Ovary (tissue), 9 donors: Measurements from ENCODE around the gene CCNA2. TPM values are rescaled to one million over a fixed set of nuclear protein-coding genes. Genes with fewer than 3 reads are reported as not detected.

Source experiments
- DNase-seq, 5 donors: peaks; one replicate each; pipeline ENCODE4 v3.0.0-alpha.2; 2019 to 2020
- H3K27ac ChIP-seq, 2 donors: fragments of 200-600 bp; one replicate each; pipeline versions ENCODE4 v1.5.1 to v1.8.0; 2019 to 2022
- H3K27me3 ChIP-seq: fragments of 200-600 bp; one replicate; pipeline ENCODE4 v1.8.0; 2022
- H3K36me3 ChIP-seq: fragments of 200-600 bp; sonication (generic); one replicate; pipeline ENCODE4 v1.5.1; 2019
- H3K4me1 ChIP-seq: one replicate; pipeline ENCODE4 v1.8.1; 2013; ENCODE audit warnings: mild to moderate bottlenecking, moderate library complexity; ENCODE audit not compliant: insufficient read depth
- H3K4me3 ChIP-seq: fragments of 200-600 bp; sonication (generic); one replicate; pipeline ENCODE4 v1.5.1; 2017
- H3K9me3 ChIP-seq, 2 donors: fragments of 200-600 bp in 1 of 2; sonication (generic) in 1 of 2; one replicate each; pipeline versions ENCODE4 v1.5.1 to v1.8.1; 2013 to 2019; ENCODE audit warnings: mild to moderate bottlenecking in 1 of 2, moderate library complexity in 1 of 2
- EP300 ChIP-seq: sonication (generic); formaldehyde crosslinking; IDR thresholded peaks from one replicate; pipeline ENCODE4 v1.6.1; 2017; ENCODE audit warnings: antibody characterized with exemption
- POLR2A ChIP-seq: fragments of 450-650 bp; IDR thresholded peaks from one replicate; pipeline ENCODE4 v1.6.1; 2017; ENCODE audit warnings: antibody characterized with exemption, mild to moderate bottlenecking, moderate library complexity
- WGBS, 3 donors: extraction: QIAGEN DNeasy Blood & Tissue Kit in 1 of 3; methylation state at CpG; one replicate each; pipeline versions ENCODE4 v1.1.5 to v1.1.7; 2013 to 2017; 5-methylcytosine and 5-hydroxymethylcytosine counted together
- intact Hi-C, 4 donors: fragments of 100-400 bp; cut with DNase I; formaldehyde crosslinking; loops; one replicate each; pipeline versions ENCODE4 v1.11.0 to v1.15.1; 2022 to 2023
- polyA plus RNA-seq, 2 donors: library from polyadenylated mRNA; stranded (reverse); fragments of 200-250 nt in 1 of 2; fragments of 350-450 nt in 1 of 2; fragmentation: Illumina TruSeq in 1 of 2; extraction: RNeasy Lipid Tissue Mini Kit (QIAGEN cat#74804) in 1 of 2; gene quantifications; one replicate each; pipeline ENCODE4 v1.2.3, GENCODE V29; 2013 to 2014
- total RNA-seq, 7 donors: library from RNA; depleted of rRNA in 2 of 7; stranded (reverse); fragments of >200 nt in 2 of 7; fragmentation: NEBNext Ultra II Directional in 3 of 7; extraction: Animal tissue kit (Norgen Biotek cat#: 25700) in 3 of 7; gene quantifications; one replicate each; pipeline versions ENCODE4 v1.1.0 to v1.2.4, GENCODE V29; 2016 to 2023
- TF ChIP-seq, protein P1 (sequence below), 3 donors: fragments of 450-650 bp in 2 of 3; fragments of 200-600 bp in 1 of 3; IDR thresholded peaks; one replicate each; pipeline versions ENCODE4 v1.5.1 to v1.8.0; 2016 to 2022; ENCODE audit warnings: antibody characterized with exemption in 3 of 3, mild to moderate bottlenecking in 1 of 3
- donor health status: DM: no; HTN: no; CAD: no; lungs with moderate emphysema.
- donor health status: DM: no; HTN: no; CAD: no.
- donor health status: Bipolar disorder and iron deficiency.
- donor health status: DM: yes; HTN: yes; CAD: no.
- donor health status: DM: no; HTN: no; CAD: no.
- donor health status: DM: yes; HTN: yes; CAD: no.

The CCNA2 gene
- total and polyA plus RNA-seq, 9 donors = 0.65 to 3.3 (median 1.4) TPM

DNA sequence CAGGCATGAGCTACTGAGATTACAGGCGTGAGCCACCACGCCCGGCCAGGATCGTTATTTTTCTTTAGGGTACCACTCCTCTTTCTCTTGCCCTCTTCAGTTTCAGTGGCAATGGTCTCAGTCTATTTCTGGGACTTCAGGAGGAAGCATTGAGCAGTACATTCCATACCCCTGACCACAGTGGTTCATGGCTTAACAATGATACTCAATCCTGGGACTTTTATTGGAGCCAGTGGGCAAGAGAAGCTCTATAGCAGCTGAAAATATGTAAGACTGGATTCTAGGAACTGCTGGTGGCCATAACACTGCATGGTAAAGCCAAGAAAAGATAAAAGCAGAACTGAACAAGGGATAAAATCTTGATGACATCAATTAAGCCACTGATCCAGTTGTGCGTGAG lies 5.8 kb upstream of the CCNA2 start:
- TF ChIP-seq, protein P1, sequence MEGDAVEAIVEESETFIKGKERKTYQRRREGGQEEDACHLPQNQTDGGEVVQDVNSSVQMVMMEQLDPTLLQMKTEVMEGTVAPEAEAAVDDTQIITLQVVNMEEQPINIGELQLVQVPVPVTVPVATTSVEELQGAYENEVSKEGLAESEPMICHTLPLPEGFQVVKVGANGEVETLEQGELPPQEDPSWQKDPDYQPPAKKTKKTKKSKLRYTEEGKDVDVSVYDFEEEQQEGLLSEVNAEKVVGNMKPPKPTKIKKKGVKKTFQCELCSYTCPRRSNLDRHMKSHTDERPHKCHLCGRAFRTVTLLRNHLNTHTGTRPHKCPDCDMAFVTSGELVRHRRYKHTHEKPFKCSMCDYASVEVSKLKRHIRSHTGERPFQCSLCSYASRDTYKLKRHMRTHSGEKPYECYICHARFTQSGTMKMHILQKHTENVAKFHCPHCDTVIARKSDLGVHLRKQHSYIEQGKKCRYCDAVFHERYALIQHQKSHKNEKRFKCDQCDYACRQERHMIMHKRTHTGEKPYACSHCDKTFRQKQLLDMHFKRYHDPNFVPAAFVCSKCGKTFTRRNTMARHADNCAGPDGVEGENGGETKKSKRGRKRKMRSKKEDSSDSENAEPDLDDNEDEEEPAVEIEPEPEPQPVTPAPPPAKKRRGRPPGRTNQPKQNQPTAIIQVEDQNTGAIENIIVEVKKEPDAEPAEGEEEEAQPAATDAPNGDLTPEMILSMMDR (IDR thresholded peaks at IDR 0.05) = no peak
- no peak for TF ChIP-seq POLR2A
- no peak for TF ChIP-seq EP300
- Histone ChIP-seq H3K27ac (no peak overlapping the region), H3K9me3 (no peaks in the 10 kb centered on the region), H3K36me3 (no peaks in the 10 kb centered on the region), H3K4me1 (no peaks in the 10 kb centered on the region), H3K27me3 (no peaks in the 10 kb centered on the region), H3K4me3 (no peak overlapping the region)
- intact Hi-C loops = no loop called here
- 75 to 95% (median 85%) methylated on average over 5 of the region's 5 CpGs for WGBS, 3 donors
- DNase-seq = no peak

DNA sequence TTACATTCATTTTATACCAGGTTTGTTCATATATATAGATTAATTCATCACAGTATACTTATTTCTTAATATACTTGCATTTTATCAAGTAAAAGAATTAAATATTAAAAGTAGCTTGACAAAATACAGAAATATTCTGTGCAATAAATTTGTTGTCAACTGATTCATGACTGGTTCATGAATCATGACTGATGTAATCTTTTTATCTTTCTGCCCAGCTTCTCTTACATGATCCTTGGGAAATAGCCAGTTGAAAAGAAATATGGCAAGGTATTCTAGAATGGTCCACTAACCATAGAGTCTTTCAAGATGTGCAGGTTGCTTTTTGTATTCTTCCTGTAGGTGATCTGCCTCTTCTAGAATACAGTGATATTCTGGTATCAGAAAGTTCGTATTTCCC lies 4.2 kb upstream of the CCNA2 start:
- Histone ChIP-seq H3K36me3 (no peaks in the 10 kb centered on the region), H3K4me3 (no peak overlapping the region), H3K27ac (no peak overlapping the region), H3K4me1 (no peaks in the 10 kb centered on the region), H3K27me3 (no peaks in the 10 kb centered on the region), H3K9me3 (no peaks in the 10 kb centered on the region)
- DNase-seq = no peak
- no peak for TF ChIP-seq POLR2A
- TF ChIP-seq, protein P1 (IDR thresholded peaks at IDR 0.05) = no peak
- no peak for TF ChIP-seq EP300
- 93 to 96% (median 94%) methylated on average over 1 of the region's 1 CpG for WGBS, 3 donors
- intact Hi-C loops = no loop called here

DNA sequence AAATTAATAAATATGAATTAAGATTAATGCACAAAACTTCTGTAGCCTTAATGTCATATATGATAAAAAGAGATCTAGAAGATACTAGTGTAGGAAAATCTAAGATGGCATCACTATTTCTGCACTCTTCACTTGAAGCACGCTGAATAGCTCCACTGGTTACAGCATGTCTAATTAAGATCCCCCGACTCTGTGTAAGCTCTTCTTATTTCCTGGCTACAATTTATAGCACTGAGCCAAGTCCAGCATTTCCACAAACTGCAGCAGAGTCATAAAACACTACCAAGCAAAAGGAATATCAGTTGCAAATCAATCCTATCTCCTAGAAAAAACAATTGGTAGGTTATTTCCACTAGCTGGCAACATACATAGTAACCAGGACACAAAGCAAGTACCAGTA lies 1.3 kb upstream of the CCNA2 start:
- DNase-seq = no peak
- Histone ChIP-seq H3K27me3 (no peaks in the 10 kb centered on the region), H3K4me3 (no peak overlapping the region), H3K36me3 (no peaks in the 10 kb centered on the region), H3K9me3 (no peaks in the 10 kb centered on the region), H3K27ac (no peak overlapping the region), H3K4me1 (no peaks in the 10 kb centered on the region)
- intact Hi-C loops = no loop called here
- WGBS, 3 donors = 24 to 46% (median 35%) methylated on average over 2 of the region's 2 CpGs
- TF ChIP-seq EP300 (no peak), POLR2A (no peak)
- TF ChIP-seq, protein P1 (IDR thresholded peaks at IDR 0.05) = no peak

DNA sequence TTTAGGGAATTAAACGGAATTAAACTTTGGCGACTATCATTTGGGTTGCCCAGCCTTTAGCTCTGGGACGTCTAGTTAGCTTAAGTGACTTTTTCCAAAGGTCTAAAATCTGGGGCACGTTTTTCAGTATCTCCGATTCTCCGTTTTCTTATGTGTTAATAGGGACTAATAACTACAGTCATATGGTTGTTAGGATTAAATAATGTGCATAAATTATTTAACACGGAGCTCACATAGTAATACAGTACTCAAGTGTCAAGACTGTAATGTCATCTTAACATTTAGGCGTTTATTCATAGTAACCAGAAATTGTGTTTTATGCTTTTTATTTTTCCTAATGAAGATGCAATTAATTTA lies 466 bp upstream of the CCNA2 start:
- DNase-seq = no peak
- H3K27me3 ChIP-seq = no peaks in the 10 kb centered on the region
- TF ChIP-seq, protein P1 (IDR thresholded peaks at IDR 0.05) = no peak
- TF ChIP-seq EP300 = peak; percentile 36
- H3K36me3 ChIP-seq = no peaks in the 10 kb centered on the region
- WGBS, 3 donors = 2 to 3% (median 3%) methylated on average over 8 of the region's 8 CpGs
- peak overlapping the region in 1 of 2 donors; percentile 63 for H3K27ac ChIP-seq
- no peaks in the 10 kb centered on the region for H3K9me3 ChIP-seq
- H3K4me3 ChIP-seq = peak overlapping the region; percentile 43
- intact Hi-C loops = no loop called here
- no peaks in the 10 kb centered on the region for H3K4me1 ChIP-seq
